Vagina (tissue), 2 donors: ENCODE results near the gene CST7. TPM values are rescaled to one million over a fixed set of nuclear protein-coding genes. Genes with fewer than 3 reads are reported as not detected.

ENCODE experiments used
- DNase-seq, 2 donors: peaks; one replicate each; pipeline ENCODE4 v3.0.0-alpha.2; 2017; ENCODE audit errors: extremely low spot score in 2 of 2
- H3K27ac ChIP-seq: fragments of 200-600 bp; sonication (generic); one replicate; pipeline ENCODE4 v1.5.1; 2019
- H3K27me3 ChIP-seq: fragments of 200-600 bp; sonication (generic); one replicate; pipeline ENCODE4 v1.5.1; 2019
- H3K36me3 ChIP-seq, 2 donors: fragments of 200-600 bp; sonication (generic); one replicate each; pipeline ENCODE4 v1.5.1; 2017 to 2019
- H3K4me1 ChIP-seq: fragments of 200-600 bp; sonication (generic); one replicate; pipeline ENCODE4 v1.5.1; 2019
- H3K4me3 ChIP-seq, 2 donors: fragments of 200-600 bp; sonication (generic); 1 replicate in 1 of 2; 2 replicates in 1 of 2; pipeline ENCODE4 v1.5.1; 2016 to 2019
- H3K9me3 ChIP-seq: fragments of 200-600 bp; sonication (generic); one replicate; pipeline ENCODE4 v1.5.1; 2019
- CTCF ChIP-seq, 3 experiments: fragments of 450-650 bp in 2 of 3; fragments of 200-600 bp in 1 of 3; sonication (generic) in 1 of 3; IDR thresholded peaks; one replicate each; pipeline ENCODE4 v1.5.1; 2017 to 2019; ENCODE audit warnings: antibody characterized with exemption in 3 of 3, mild to moderate bottlenecking in 2 of 3, moderate library complexity in 2 of 3
- POLR2A ChIP-seq, 2 donors: fragments of 450-650 bp; IDR thresholded peaks; one replicate each; pipeline ENCODE4 v1.6.1; 2017; ENCODE audit warnings: antibody characterized with exemption in 2 of 2, mild to moderate bottlenecking in 2 of 2, moderate library complexity in 2 of 2
- POLR2AphosphoS5 ChIP-seq, 2 donors: sonication (generic); formaldehyde crosslinking; IDR thresholded peaks; one replicate each; pipeline ENCODE4 v1.9.0; 2017; ENCODE audit warnings: antibody characterized with exemption in 2 of 2, mild to moderate bottlenecking in 2 of 2, low read depth in 1 of 2; ENCODE audit not compliant: insufficient read depth in 1 of 2
- intact Hi-C: fragments of 100-400 bp; cut with DNase I; formaldehyde crosslinking; loops from one replicate; pipeline ENCODE4 v1.15.1; 2023
- total RNA-seq: library from RNA; depleted of rRNA; stranded (reverse); fragments of >200 nt; gene quantifications from one replicate; pipeline ENCODE4 v1.2.3, GENCODE V29; 2016

CST7 gene
- total RNA-seq, 1 donor from 2014 or later, result 3.7 TPM

- H3K9me3 ChIP-seq, result no peaks in the 10 kb centered on the region
- H3K27me3 ChIP-seq, result no peaks in the 10 kb centered on the region
- peak; percentile 37 to 93 for DNase-seq
- H3K4me3 ChIP-seq, result no peak overlapping the region
- H3K27ac ChIP-seq, result no peak overlapping the region
- no peak for TF ChIP-seq POLR2A (IDR thresholded peaks at IDR 0.05)
- TF ChIP-seq POLR2AphosphoS5 (IDR thresholded peaks at IDR 0.05; ENCODE audit: insufficient read depth in 1 of 2, low read depth in 1 of 2), result no peak
- no peak for TF ChIP-seq CTCF (IDR thresholded peaks at IDR 0.05)
- H3K4me1 ChIP-seq, result no peaks in the 10 kb centered on the region
- peaks cover 0 to 72% of the 10 kb centered on the region in 2 donors for H3K36me3 ChIP-seq
- intact Hi-C loops, result no loop called here
These were observed 22.5 kb downstream of the CST7 start for GRCh38 chr20:24971376-24972101.

GRCh38 chr20:24972341-24972740 lies 23.3 kb downstream of the CST7 start:
- Histone ChIP-seq H3K36me3 (peaks cover 0 to 73% of the 10 kb centered on the region in 2 donors), H3K4me3 (no peak overlapping the region), H3K27ac (no peak overlapping the region), H3K9me3 (no peaks in the 10 kb centered on the region), H3K27me3 (no peaks in the 10 kb centered on the region), H3K4me1 (no peaks in the 10 kb centered on the region)
- TF ChIP-seq POLR2A (IDR thresholded peaks at IDR 0.05) (no peak), CTCF (IDR thresholded peaks at IDR 0.05) (no peak), POLR2AphosphoS5 (IDR thresholded peaks at IDR 0.05; ENCODE audit: insufficient read depth in 1 of 2, low read depth in 1 of 2) (no peak)
- DNase-seq, result peak in 1 of 2 donors; percentile 71
- intact Hi-C loops, result no loop called here

- DNase-seq, result peak in 1 of 2 donors; percentile 40
- Histone ChIP-seq H3K27me3 (no peaks in the 10 kb centered on the region), H3K4me3 (no peak overlapping the region), H3K4me1 (no peaks in the 10 kb centered on the region), H3K27ac (no peak overlapping the region), H3K36me3 (peaks cover 0 to 41% of the 10 kb centered on the region in 2 donors), H3K9me3 (no peaks in the 10 kb centered on the region)
- no peak for TF ChIP-seq POLR2A (IDR thresholded peaks at IDR 0.05)
- intact Hi-C loops, result no loop called here
These were observed 28.3 kb downstream of the CST7 start for GRCh38 chr20:24977336-24977735.

- Histone ChIP-seq H3K4me3 (no peak overlapping the region), H3K27me3 (no peaks in the 10 kb centered on the region), H3K9me3 (no peaks in the 10 kb centered on the region), H3K4me1 (no peaks in the 10 kb centered on the region), H3K36me3 (peaks cover 0 to 40% of the 10 kb centered on the region in 2 donors), H3K27ac (no peak overlapping the region)
- TF ChIP-seq POLR2A (IDR thresholded peaks at IDR 0.05), result no peak
- TF ChIP-seq POLR2AphosphoS5 (IDR thresholded peaks at IDR 0.05; ENCODE audit: insufficient read depth in 1 of 2, low read depth in 1 of 2), result no peak
- no peak for TF ChIP-seq CTCF (IDR thresholded peaks at IDR 0.05)
- DNase-seq, result no peak
- intact Hi-C loops, result no loop called here
These were observed 28.7 kb downstream of the CST7 start for GRCh38 chr20:24977797-24978196.

- H3K4me3 ChIP-seq, result no peak overlapping the region
- peak in 1 of 2 donors; percentile 27 for DNase-seq
- H3K27ac ChIP-seq, result no peak overlapping the region
- H3K36me3 ChIP-seq, result peaks cover 0 to 40% of the 10 kb centered on the region in 2 donors
- TF ChIP-seq CTCF (IDR thresholded peaks at IDR 0.05) (no peak), POLR2A (IDR thresholded peaks at IDR 0.05) (no peak), POLR2AphosphoS5 (IDR thresholded peaks at IDR 0.05; ENCODE audit: insufficient read depth in 1 of 2, low read depth in 1 of 2) (no peak)
- no peaks in the 10 kb centered on the region for H3K9me3 ChIP-seq
- intact Hi-C loops, result no loop called here
- H3K27me3 ChIP-seq, result no peaks in the 10 kb centered on the region
- no peaks in the 10 kb centered on the region for H3K4me1 ChIP-seq
These were observed 29.4 kb downstream of the CST7 start for GRCh38 chr20:24978513-24978912.
